GM10266 (cell line): Measurements from ENCODE around the gene BORCS6.
A peak's percentile ranks its signal among the peaks of the same experiment; 100 is the strongest.

ENCODE experiments used
- DNase-seq: peaks from one replicate; pipeline ENCODE4 v3.0.0; 2012; ENCODE audit errors: extremely low spot score
- CTCF ChIP-seq: IDR thresholded peaks from 2 replicates; pipeline ENCODE4 v1.5.1; 2012; ENCODE audit warnings: mild to moderate bottlenecking, low read depth; ENCODE audit not compliant: control insufficient read depth, insufficient read depth; ENCODE audit errors: missing control alignments

BORCS6 gene

GRCh38 chr17:8159032-8159400, 31.0 kb downstream of the BORCS6 start:
- DNase-seq: no peak

GRCh38 chr17:8158267-8159031, 31.5 kb downstream of the BORCS6 start:
- TF ChIP-seq CTCF: peak; percentile 89
- peak; percentile 87 for DNase-seq

More at GRCh38 chr17:8159032-8159400, 31.0 kb downstream of the BORCS6 start:
- no peak for TF ChIP-seq CTCF

GRCh38 chr17:8156246-8156992, 33.6 kb downstream of the BORCS6 start:
- peak; percentile 8 for TF ChIP-seq CTCF
- DNase-seq: peak; percentile 97

- no peak for DNase-seq
- no peak for TF ChIP-seq CTCF
Observed at GRCh38 chr17:8155996-8156245, 34.1 kb downstream of the BORCS6 start.

- DNase-seq: no peak
- TF ChIP-seq CTCF: no peak
Observed at GRCh38 chr17:8155231-8155995, 34.6 kb downstream of the BORCS6 start.

- TF ChIP-seq CTCF: no peak
- no peak for DNase-seq
Observed at GRCh38 chr17:8154608-8155155, 35.3 kb downstream of the BORCS6 start.
